HG02642 (cell line): ENCODE measurements around the gene NR2C1.

Experiments used
- ATAC-seq: cut with Tn5 transposase; IDR thresholded peaks from one replicate; pipeline ENCODE4 v1.9.1; 2021; ENCODE audit warnings: mild to moderate bottlenecking; ENCODE audit not compliant: unreplicated experiment, poor library complexity

NR2C1 gene

GRCh38 chr12:95088379-95088778 is 15.0 kb upstream of the NR2C1 start:
- peak; percentile 55 for ATAC-seq

- ATAC-seq = no peak
Observed at GRCh38 chr12:95085612-95086011, 12.2 kb upstream of the NR2C1 start.

- no peak for ATAC-seq
Observed at GRCh38 chr12:95083938-95084337, 10.5 kb upstream of the NR2C1 start.

- no peak for ATAC-seq
Observed at GRCh38 chr12:95083471-95083870, 10.1 kb upstream of the NR2C1 start.

GRCh38 chr12:95077341-95077740 is 3.9 kb upstream of the NR2C1 start:
- ATAC-seq = no peak

GRCh38 chr12:95074766-95075165 is 1.3 kb upstream of the NR2C1 start:
- no peak for ATAC-seq

GRCh38 chr12:95073698-95074520 is 491 bp upstream of the NR2C1 start:
- ATAC-seq = no peak

GRCh38 chr12:95070378-95070777 is 3.0 kb downstream of the NR2C1 start:
- ATAC-seq = no peak

GRCh38 chr12:95066091-95066855 is 7.1 kb downstream of the NR2C1 start:
- ATAC-seq = no peak

- ATAC-seq = no peak
Observed at GRCh38 chr12:95060951-95061350, 12.5 kb downstream of the NR2C1 start.

- ATAC-seq = no peak
Observed at GRCh38 chr12:95059984-95060383, 13.4 kb downstream of the NR2C1 start.

- ATAC-seq = no peak
Observed at GRCh38 chr12:95057424-95057823, 16.0 kb downstream of the NR2C1 start.

- ATAC-seq = no peak
Observed at GRCh38 chr12:95055057-95055456, 18.4 kb downstream of the NR2C1 start.

- no peak for ATAC-seq
Observed at GRCh38 chr12:95054206-95054605, 19.2 kb downstream of the NR2C1 start.

GRCh38 chr12:95051241-95051640 is 22.2 kb downstream of the NR2C1 start:
- no peak for ATAC-seq

GRCh38 chr12:95037906-95038305 is 35.5 kb downstream of the NR2C1 start:
- ATAC-seq = no peak

- no peak for ATAC-seq
Observed at GRCh38 chr12:95034750-95035149, 38.7 kb downstream of the NR2C1 start.

- no peak for ATAC-seq
Observed at GRCh38 chr12:95022477-95022876, 50.9 kb downstream of the NR2C1 start.

GRCh38 chr12:95017482-95017881 is 55.9 kb downstream of the NR2C1 start:
- no peak for ATAC-seq

GRCh38 chr12:95016120-95016519 is 57.3 kb downstream of the NR2C1 start:
- ATAC-seq = no peak

GRCh38 chr12:95014554-95014953 is 58.9 kb downstream of the NR2C1 start:
- ATAC-seq = no peak

- no peak for ATAC-seq
Observed at GRCh38 chr12:95006206-95006605, 67.2 kb downstream of the NR2C1 start.
